Gastroesophageal sphincter (tissue), 3 donors: ENCODE results near the gene RTF1.

ENCODE experiments used
- CTCF ChIP-seq, 4 experiments: fragments of 200-600 bp in 2 of 4; fragments of 450-650 bp in 2 of 4; sonication (generic) in 1 of 4; IDR thresholded peaks; one replicate each; pipeline ENCODE4 v1.5.1; 2017 to 2019; ENCODE audit warnings: antibody characterized with exemption in 4 of 4, mild to moderate bottlenecking in 2 of 4, moderate library complexity in 2 of 4
- EP300 ChIP-seq: sonication (generic); formaldehyde crosslinking; IDR thresholded peaks from one replicate; pipeline ENCODE4 v1.6.1; 2017; ENCODE audit warnings: antibody characterized with exemption, mild to moderate bottlenecking
- POLR2A ChIP-seq, 2 donors: fragments of 450-650 bp; IDR thresholded peaks; one replicate each; pipeline ENCODE4 v1.6.1; 2017; ENCODE audit warnings: antibody characterized with exemption in 2 of 2, mild to moderate bottlenecking in 2 of 2, moderate library complexity in 1 of 2
- POLR2AphosphoS5 ChIP-seq: sonication (generic); formaldehyde crosslinking; IDR thresholded peaks from one replicate; pipeline ENCODE4 v1.6.1; 2017; ENCODE audit warnings: antibody characterized with exemption

GRCh38 chr15:41484937-41485625 lies 68.2 kb downstream of the RTF1 start:
- TF ChIP-seq CTCF (IDR thresholded peaks at IDR 0.05) (no peak), POLR2A (IDR thresholded peaks at IDR 0.05) (no peak), POLR2AphosphoS5 (no peak), EP300 (no peak)
